ENCODE measurements around the gene SLC7A8. TPM values are rescaled to one million over a fixed set of nuclear protein-coding genes. Genes with fewer than 3 reads are reported as not detected.
A peak's percentile ranks its signal among the peaks of the same experiment; 100 is the strongest.

The SLC7A8 gene
- total RNA-seq, 2 donors from 2014 or later = 1.2 to 1.9 TPM

DNA sequence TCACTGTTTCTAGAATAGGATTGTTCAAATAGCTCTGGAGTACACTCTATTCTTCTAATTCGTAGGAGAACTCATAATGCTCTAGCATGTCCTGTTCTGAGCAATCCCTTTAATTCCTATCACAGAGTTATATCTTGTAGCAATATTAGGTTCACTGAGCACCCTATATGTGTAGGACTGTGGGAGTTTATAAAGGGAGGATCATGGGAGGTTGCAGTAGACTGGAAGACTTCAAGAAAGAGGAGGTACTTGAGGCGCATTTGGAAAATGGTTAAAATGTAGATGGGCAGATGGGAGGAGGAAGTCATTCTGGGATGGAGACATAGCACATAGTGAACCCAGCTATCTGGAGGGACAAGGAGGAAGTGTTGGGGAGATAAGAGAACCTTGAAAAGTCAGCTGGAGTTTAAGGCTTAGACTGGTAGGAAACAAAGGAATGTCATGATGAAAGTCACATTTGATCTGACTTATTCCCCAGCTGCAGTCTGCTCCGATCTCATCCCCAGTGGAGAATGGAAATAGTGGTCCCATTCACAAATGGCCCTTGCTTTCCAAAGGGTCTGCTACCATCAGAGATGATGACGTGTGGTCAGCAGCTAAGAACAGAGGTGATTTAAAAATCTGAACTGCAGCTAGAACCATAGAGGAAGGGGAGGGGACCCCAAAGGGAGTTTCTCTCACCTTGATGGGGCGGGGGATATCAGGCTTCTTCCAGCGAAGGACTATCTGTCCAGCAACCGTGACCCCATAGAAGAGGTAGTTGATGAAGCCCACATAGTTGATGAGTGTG, 54.3 kb downstream of the SLC7A8 start:
- H3K9me3 Mint-ChIP-seq = no peaks in the 10 kb centered on the region

DNA sequence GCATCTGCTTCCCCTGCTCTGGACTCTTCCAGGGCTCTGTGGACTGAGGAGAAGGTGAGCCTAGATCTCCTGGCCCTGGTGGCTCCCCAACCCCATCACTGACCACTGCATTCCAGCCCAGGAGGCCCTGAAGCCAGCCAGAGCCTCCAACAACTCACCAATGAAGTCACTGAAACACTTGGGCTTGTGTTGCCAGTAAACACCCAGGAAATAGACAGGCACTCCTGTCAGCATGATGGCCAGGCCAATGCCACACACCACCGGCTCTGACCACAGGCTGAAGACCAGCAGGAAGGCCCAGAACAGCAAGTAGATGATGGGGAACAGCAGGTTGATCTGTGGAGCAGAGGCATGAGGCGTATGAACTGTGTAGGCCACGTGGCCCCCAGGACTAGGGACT, 55.6 kb downstream of the SLC7A8 start:
- H3K27ac Mint-ChIP-seq = peak overlapping the region in 1 of 2 donors; percentile 90

More for the DNA sequence above, 54.3 kb downstream of the SLC7A8 start:
- ATAC-seq (no peak), DNase-seq (ENCODE audit: low spot score in 2 of 2) (no peak)
- Mint-ChIP-seq H3K27ac (no peak overlapping the region), H3K36me3 (no peaks in the 10 kb centered on the region)

DNA sequence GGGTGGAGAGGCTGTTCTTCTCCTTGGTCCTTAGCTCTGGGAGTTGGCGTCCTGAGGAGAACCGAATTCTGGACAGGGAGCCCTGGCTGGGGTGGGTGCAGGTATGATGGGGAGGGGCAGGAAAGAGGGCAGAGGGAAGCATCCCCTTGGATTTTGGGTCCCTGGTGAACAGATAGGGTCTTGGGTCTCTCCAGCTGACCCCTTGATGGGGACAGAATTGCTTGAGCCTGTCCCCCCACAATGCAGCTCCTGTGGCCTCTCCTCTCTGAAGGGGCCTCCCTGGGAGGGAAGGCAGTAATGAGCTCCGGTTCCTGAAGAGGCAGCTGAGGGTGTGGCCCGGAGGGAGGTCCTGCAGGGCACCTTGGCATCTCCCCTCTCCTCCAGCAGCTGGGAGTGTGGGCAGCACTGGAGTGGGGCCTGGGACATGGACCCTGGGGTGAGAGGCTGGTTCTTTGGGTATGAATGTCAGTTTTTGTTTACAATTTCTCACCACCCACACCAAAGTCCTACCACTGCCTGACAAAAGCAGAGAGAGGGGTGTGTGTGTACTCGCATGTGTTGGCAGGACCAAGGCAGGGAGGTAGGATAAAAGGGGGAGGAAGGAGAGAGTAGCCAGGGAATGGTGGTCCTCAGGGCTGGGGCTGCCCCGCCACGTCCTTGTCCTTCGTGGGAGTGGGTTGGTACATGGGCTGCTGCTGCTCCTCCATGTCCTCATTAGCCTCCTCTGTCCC, 56.7 kb downstream of the SLC7A8 start:
- DNase-seq (ENCODE audit: low spot score in 2 of 2) (no peak), ATAC-seq (no peak)
- Mint-ChIP-seq H3K9me3 (no peaks in the 10 kb centered on the region), H3K36me3 (no peaks in the 10 kb centered on the region), H3K27ac (peak overlapping the region in 1 of 2 donors; percentile 36)

More for the DNA sequence above, 55.6 kb downstream of the SLC7A8 start:
- DNase-seq (ENCODE audit: low spot score in 2 of 2) (no peak), ATAC-seq (no peak)
- Mint-ChIP-seq H3K36me3 (no peaks in the 10 kb centered on the region), H3K9me3 (no peaks in the 10 kb centered on the region)

DNA sequence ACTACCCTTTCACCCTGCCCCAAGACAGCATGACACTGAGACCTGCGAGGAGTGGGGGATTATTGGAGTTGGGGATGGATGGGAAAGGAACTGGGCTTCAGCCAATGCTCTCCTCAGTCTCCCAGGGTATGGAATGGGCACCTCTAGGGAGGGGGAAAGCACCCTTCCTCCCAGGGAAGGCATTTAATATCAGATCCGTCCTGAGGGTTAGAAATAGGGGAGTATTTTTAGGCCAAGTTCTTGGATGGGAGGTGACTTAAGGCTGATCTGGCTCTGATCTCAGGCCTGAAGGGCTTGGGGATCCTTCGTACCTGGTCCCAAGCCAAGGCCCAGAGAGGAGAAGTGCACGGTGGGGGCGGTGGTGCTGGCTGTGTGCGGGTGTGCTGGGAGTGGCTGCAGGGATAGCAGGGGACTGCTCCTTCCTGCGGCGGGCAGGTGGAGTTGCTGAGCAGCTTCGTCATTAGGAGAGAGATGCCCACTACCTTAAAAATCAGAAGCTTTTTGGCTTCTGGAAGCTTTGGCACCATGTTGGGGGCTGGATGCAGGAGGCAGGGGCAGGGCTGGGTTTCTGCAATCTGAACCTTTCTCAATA, 57.4 kb downstream of the SLC7A8 start:
- no peak for DNase-seq (ENCODE audit: low spot score in 2 of 2)
- no peaks in the 10 kb centered on the region for H3K9me3 Mint-ChIP-seq
- ATAC-seq = no peak
- H3K27ac Mint-ChIP-seq = peak overlapping the region in 1 of 2 donors; percentile 36
- H3K36me3 Mint-ChIP-seq = no peaks in the 10 kb centered on the region

DNA sequence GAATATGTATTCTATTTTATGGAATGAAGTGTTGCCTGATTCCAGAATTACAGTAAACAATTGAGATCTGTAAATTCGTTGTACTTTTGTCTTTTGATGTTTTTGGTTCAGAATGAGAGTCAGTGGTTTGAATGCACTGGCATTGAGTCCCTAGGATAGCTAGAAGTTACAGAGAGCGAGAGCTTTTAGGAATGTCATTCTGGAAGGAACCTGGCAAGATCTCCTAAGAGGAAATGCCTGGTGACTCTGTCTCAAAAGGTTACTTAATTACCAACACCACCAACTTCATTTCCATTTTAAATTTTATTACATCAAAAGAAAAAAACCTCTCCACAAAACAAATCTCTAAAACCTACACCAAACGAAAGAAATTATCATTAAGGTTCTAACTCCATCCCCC, 58.4 kb downstream of the SLC7A8 start:
- no peak for ATAC-seq
- H3K27ac Mint-ChIP-seq = no peak overlapping the region
- no peak for DNase-seq (ENCODE audit: low spot score in 2 of 2)
- H3K36me3 Mint-ChIP-seq = no peaks in the 10 kb centered on the region
- H3K9me3 Mint-ChIP-seq = no peaks in the 10 kb centered on the region

DNA sequence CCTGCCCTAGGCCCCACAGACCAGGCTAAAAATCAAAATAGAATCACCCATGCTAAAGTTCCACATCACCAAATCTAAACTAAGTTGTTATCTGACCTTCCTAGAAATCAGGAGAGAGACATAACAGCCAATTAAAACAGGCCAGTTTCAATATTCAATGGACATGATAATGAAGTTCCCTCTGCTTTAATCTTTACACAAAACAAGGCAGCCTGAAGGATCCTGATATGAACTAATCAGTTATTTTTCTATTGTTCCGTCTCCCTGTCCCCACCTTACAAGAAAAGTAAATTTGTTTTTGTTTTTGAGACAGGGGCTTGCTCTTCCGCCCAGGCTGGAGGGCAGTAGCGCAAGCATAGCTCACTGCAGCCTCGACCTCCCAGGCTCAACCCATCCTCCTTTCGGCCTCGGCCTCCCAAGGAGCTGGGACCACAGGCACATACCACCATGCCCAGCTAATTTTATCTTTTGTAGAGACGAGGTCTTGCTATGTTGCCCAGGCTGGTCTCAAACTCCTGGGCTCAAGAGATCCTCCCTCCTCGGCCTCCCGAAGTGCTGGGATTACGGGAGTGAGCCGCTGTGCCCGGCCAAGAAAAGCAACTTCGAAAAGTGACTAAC, 59.0 kb downstream of the SLC7A8 start:
- ATAC-seq = no peak
- Mint-ChIP-seq H3K27ac (no peak overlapping the region), H3K9me3 (no peaks in the 10 kb centered on the region), H3K36me3 (no peaks in the 10 kb centered on the region)
- DNase-seq (ENCODE audit: low spot score in 2 of 2) = no peak

DNA sequence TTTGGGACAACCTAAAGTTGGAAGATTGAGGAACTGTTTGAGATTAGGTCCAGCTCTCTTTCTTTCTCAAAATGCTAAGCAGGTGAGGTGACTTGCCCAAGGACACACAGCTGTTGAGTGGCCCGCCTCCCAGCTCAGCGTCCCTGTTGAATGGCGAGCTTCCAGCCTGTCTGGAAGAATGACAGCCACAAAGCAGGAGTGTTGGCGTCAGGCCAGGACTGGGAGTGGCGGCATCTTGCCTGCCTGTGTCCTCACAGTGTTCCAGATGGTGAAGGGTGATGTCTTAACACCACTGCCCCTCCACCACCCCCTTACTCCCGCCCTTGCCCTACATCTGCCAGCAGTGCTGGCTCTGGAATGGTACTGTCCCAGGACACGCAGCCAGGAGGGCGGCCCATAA, 60.0 kb downstream of the SLC7A8 start:
- no peaks in the 10 kb centered on the region for H3K9me3 Mint-ChIP-seq
- H3K27ac Mint-ChIP-seq = no peak overlapping the region
- DNase-seq (ENCODE audit: low spot score in 2 of 2) (no peak), ATAC-seq (no peak)
- H3K36me3 Mint-ChIP-seq = no peaks in the 10 kb centered on the region

DNA sequence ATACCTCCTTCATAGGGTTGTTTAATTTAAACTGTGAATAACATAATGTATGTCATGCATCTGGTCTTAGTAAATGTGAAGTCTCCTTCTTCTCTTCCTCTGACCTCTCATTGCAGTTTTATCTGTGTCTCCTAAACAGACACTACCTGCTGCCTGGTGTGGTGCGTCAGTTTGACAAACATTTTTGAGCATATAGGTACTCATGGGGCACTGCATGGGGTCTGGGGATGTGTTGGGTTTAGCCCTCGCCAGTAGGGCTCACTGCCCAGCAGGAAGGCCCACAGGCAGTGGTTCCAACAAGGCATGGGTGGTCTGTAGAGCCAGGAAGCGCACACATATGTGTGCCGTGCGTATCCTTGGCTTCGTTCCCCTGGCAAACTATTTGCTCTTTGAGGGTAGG, 61.4 kb downstream of the SLC7A8 start:
- no peaks in the 10 kb centered on the region for H3K36me3 Mint-ChIP-seq
- DNase-seq (ENCODE audit: low spot score in 2 of 2) (no peak), ATAC-seq (no peak)
- no peaks in the 10 kb centered on the region for H3K9me3 Mint-ChIP-seq
- H3K27ac Mint-ChIP-seq = no peak overlapping the region

DNA sequence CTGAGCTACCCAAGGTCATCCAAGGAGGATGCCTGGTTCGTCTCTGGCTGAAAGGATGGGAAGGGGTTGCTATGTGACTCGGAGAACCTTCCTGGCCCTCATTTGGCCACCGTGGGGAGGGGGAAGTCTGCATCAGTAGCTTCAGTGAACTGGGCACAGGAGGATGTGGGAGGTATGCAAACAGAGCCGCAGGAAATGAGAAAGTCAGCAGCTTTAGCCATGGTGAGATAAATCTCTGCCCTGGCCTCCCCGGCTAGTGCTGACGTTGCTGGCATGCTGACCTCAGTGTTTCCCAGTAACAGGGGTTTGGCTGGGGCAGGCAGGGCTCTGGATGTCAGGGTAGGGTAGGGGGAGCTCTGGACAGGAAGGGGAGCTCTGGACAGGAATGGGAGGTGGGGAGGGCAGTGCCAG, 62.1 kb downstream of the SLC7A8 start:
- H3K27ac Mint-ChIP-seq = peak overlapping the region; percentile 48 to 79
- peak in 1 of 2 donors; percentile 55 for ATAC-seq
- no peaks in the 10 kb centered on the region for H3K36me3 Mint-ChIP-seq
- no peaks in the 10 kb centered on the region for H3K9me3 Mint-ChIP-seq
- no peak for DNase-seq (ENCODE audit: low spot score in 2 of 2)

DNA sequence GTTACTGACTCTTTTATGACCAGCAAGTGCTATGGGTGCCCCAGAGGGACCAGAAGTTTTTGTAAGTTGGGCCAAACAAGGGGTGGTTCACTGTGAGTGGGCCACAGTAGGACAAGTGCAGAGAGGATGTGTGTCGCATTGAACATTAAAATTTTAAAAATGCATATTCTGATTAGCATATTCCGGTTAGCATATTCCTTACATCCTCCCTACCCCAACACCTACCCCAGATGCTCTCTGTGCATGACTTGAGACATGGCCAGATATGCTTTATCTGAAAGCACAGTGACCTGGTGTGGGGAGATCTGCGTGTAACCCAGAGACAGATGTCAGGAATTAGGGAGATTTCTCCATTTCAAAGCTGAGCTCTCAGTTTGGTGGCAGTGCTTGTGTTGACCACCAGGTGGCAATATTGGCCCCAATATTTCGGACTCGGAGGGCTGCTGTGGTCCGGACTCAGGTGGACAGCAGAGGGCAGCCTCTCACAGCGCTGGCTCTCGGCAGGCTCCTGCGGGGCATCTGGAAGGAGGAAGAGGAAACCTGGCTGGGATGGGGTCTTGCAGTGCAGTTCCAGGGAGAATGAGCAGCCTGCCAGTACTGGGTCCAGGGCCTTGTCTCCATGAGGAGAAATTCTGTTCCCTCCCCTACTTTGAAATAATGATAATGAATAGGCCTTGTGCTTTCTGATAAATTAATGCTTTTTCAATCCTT, 62.8 kb downstream of the SLC7A8 start:
- Mint-ChIP-seq H3K9me3 (no peaks in the 10 kb centered on the region), H3K36me3 (no peaks in the 10 kb centered on the region), H3K27ac (peak overlapping the region; percentile 79 to 88)
- ATAC-seq (peak; percentile 89 to 92), DNase-seq (ENCODE audit: low spot score in 2 of 2) (peak; percentile 80 to 87)

DNA sequence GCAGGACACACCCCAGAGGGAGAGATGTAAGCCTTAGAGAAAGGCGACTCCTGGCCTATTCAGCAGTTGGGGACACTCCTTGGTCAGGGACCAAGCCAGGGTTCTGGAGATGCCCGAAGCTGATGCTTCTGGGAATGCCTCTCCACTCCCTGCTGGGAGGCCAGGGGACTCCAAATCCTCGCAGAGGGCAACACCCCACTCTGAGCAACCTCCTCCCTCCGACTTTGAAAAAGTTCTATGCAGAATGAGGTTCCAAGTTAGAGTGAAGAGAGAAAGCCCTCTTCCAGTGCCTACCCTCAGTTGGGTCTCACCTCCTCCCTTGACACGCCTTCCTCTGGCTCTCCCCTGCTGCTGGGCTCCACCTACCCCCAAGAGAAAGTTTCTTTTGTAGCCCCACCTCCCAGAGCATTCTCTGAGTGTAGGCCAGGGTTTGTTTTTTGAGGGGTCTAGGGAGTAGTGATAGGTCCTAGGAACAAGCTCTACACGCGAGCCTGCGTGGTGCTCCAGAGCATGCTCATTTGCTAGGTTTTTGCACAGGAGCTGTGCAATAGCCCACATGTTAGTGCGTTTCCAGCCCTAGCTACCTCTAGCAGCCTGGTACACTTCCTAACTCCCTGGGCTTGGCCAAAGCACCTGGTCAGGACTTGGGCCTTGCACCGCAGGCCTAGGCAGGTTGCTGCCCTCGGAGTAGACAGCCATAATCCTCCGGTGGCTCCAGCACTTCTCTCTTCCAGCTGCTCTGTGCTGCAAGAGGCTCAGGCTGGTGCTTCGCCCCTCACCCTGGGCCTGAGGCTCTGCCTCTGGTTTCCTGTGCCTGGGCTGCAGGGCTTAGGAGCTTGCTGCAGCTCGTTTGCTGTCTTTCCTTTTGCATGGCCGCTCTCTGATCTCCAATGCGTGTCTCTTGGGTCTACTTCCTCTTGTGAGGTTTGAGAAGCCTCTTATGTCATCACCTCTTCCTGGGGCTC, 63.8 kb downstream of the SLC7A8 start:
- peak in 1 of 2 donors; percentile 25 for DNase-seq (ENCODE audit: low spot score in 2 of 2)
- Mint-ChIP-seq H3K9me3 (no peaks in the 10 kb centered on the region), H3K36me3 (no peaks in the 10 kb centered on the region), H3K27ac (peak overlapping the region; percentile 79 to 88)
- peak; percentile 8 to 39 for ATAC-seq

DNA sequence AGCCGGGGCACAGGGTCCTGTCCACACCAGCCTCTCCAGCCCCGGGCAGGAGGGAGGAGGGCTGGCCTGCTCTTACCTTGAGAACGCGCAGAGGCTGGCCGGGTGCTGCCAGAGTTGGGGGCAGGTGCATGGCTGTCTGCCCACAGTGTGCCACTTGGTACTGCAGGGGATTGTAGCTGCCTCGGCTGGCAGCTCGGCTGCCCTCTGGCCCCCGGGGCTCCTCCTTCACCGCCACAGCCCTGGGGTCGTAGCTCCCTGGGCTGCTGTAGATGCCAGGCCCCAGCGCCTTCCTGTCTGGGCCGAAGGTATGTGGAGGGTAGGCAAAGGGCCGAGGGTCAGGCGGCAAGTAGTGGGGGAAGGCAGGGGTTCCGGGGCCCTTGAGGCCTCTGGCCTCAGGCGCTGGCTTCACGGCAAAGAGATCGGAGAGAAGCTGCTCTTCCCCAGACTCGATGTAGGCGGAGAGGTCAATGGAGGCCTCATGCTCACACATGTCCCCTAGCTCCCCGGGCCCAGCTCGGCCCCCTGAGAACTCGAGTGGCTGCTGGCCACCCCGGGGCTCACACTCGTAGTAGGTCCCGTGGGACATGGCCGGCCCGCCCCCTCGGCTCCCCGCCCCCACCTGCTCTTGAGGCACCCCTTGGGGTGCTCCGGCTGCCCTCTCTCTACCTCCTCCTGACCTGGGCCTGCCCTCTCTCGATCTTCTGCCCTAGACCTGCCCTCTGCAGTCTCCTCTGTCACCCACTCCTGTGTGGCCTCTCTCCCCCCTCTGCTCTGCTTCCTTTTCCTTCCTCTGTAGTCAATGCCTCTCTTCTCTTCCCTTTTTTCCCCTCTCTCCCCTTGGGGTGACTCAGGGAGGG, 64.7 kb downstream of the SLC7A8 start, which contains the start of gene CEBPE:
CEBPE (minus strand) TSS at position 750 of the 857 bp plus-strand sequence; CDS start at position 586, 164 bp downstream.
- no peak for DNase-seq (ENCODE audit: low spot score in 2 of 2)
- no peak for ATAC-seq
- no peaks in the 10 kb centered on the region for H3K36me3 Mint-ChIP-seq
- H3K27ac Mint-ChIP-seq = peak within 1 kb of the TSS; percentile 77 to 88
- no peaks in the 10 kb centered on the region for H3K9me3 Mint-ChIP-seq

DNA sequence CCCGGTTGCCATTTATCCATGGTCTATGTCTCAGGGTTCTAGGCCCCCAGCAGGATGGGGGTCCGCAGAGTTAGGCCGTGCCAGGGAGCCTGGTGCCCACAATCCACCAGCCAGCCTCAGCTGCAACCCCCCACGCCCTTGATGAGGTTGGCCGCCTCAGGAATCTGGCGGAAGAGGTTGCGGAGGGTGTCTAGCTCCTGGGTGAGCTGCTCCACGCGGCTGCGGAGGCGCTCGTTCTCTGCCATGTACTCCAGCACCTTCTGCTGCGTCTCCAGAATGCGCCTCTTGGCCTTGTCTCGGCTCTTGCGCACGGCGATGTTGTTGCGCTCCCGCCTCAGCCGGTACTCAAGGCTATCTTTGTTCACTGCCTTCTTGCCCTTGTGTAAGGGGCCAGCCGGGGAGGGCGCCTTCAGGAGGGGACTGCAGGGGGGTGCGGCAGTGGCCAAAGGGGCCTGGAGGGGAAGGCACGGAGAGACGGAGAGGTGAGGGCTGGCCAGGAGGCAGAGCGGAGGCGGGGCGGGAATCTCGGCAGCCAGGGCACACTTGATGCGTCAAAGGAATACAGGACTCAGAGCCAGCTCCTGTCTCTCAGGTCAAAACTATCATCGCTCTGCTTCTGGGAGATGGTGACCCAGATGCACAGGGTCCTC, 66.0 kb downstream of the SLC7A8 start:
- no peaks in the 10 kb centered on the region for H3K36me3 Mint-ChIP-seq

DNA sequence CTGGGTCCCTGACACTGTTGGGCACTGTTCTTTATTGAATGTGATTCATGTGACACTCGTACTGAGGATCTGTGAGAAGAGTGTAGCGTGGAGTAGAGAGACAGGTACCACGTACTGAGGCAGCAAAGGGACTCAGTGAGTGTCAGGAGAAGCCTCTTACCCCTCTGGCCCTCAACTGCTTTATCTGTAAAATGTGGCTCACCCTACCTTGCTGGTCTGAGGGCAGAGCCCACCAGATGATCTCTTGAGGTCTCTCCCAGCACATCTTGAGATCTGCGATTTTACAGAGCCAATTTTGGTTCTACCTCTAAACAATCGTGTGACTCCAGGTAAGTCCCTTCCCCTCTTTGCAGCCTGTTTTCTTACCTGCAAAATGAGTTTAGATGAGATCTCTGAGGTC, 67.5 kb downstream of the SLC7A8 start:
- H3K27ac Mint-ChIP-seq = no peak overlapping the region
- no peaks in the 10 kb centered on the region for H3K36me3 Mint-ChIP-seq
- ATAC-seq (no peak), DNase-seq (ENCODE audit: low spot score in 2 of 2) (no peak)
- H3K9me3 Mint-ChIP-seq = no peaks in the 10 kb centered on the region

More for the DNA sequence above, 66.0 kb downstream of the SLC7A8 start:
- ATAC-seq (no peak), DNase-seq (ENCODE audit: low spot score in 2 of 2) (no peak)
- no peaks in the 10 kb centered on the region for H3K9me3 Mint-ChIP-seq
- H3K27ac Mint-ChIP-seq = no peak overlapping the region

Measured in activated naive CD4-positive, alpha-beta T cell treated with anti-CD3 and anti-CD28 coated beads, Interleukin-2, amount 50 U/mL, for 72 hours (primary cell).